Endometrium (tissue), 2 donors: Measurements from ENCODE around the gene EIF4A2.
"Not testable (repeated sequence)": the region's sequence is repeated elsewhere in the genome, so short reads cannot be mapped to it uniquely, and the experiment has no call there.

Experiments
- FAIRE-seq: peaks from 2 replicates; lab custom pipeline; 2012; peaks lifted over from hg19 to GRCh38; lab: Jason Lieb, UNC
- donor health status: control.
- donor health status: control.

Gene EIF4A2

GRCh38 chr3:186818956-186819355 lies 35.6 kb downstream of the EIF4A2 start:
- no peak for FAIRE-seq

- peak; percentile 51 for FAIRE-seq
Measured at GRCh38 chr3:186821429-186822387, 38.3 kb downstream of the EIF4A2 start.

GRCh38 chr3:186822388-186822759 lies 39.0 kb downstream of the EIF4A2 start:
- FAIRE-seq: not testable (repeated sequence)

- FAIRE-seq: no peak
Measured at GRCh38 chr3:186823386-186823785, 40.0 kb downstream of the EIF4A2 start.

- no peak for FAIRE-seq
Measured at GRCh38 chr3:186824430-186825139, 41.2 kb downstream of the EIF4A2 start.

GRCh38 chr3:186825294-186825821 lies 42.0 kb downstream of the EIF4A2 start:
- FAIRE-seq: no peak

- FAIRE-seq: no peak
Measured at GRCh38 chr3:186825872-186826409, 42.6 kb downstream of the EIF4A2 start.

- FAIRE-seq: no peak
Measured at GRCh38 chr3:186826410-186826975, 43.1 kb downstream of the EIF4A2 start.

- FAIRE-seq: no peak
Measured at GRCh38 chr3:186826976-186827857, 43.8 kb downstream of the EIF4A2 start.

- FAIRE-seq: no peak
Measured at GRCh38 chr3:186828340-186828739, 45.0 kb downstream of the EIF4A2 start.

GRCh38 chr3:186831798-186832197 lies 48.4 kb downstream of the EIF4A2 start:
- no peak for FAIRE-seq

GRCh38 chr3:186832276-186832675 lies 48.9 kb downstream of the EIF4A2 start:
- no peak for FAIRE-seq
